Hair follicular keratinocyte (primary cell): Measurements from ENCODE around the gene CKAP2. TPM values are rescaled to one million over a fixed set of nuclear protein-coding genes. Genes with fewer than 3 reads are reported as not detected.

ENCODE experiments used
- total RNA-seq: library from RNA; depleted of rRNA; stranded (reverse); fragments of >200 nt; gene quantifications from 2 replicates; pipeline ENCODE4 v1.2.3, GENCODE V29; 2015

The CKAP2 gene
- 16.2 and 39.2 TPM in 2 replicates for total RNA-seq

GRCh38 chr13:52454820-52455676 is at the start of gene CKAP2:
Gene CKAP2, plus strand, starts transcription at chr13:52455478. Its CDS starts 79 bp downstream, at chr13:52455557.

DNA sequence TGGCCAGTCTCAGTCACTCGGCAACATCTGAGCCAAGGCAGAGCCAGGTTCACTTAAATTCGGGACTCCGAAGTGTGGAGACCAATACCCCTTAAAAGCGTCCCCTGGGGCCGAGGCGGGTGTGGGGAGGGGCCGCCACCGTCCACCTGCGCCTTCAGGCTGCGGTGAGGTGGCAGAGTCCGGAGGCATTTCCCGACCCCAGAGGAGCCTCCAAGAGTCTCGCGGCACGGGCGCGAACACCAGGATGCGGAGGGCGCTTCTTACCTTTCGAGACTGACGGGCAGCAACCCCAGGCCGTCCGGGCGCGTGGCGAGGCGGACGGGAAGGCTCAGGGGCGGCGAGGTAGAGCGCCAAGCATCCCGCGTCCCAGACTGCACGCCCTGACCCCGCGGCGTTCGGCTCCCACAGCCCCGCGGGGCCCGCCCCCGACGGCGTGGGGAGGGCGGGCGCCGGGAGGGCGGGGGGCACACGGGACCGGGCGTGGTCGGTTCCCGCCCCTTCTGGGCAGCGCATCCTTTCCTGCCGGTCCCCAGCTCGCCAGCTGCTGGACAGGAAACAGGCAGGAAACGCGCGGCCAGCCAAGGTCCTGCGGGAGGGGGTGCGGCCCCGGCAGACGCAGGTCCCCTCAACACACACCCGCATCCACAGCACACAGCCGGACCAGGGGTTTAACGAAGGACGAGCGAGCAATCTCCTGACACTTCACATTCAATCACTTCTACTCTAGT is 49.3 kb upstream of the CKAP2 start, which contains the start of gene THSD1:
Gene THSD1 (minus strand): TSS at position 406 of the 728 bp plus-strand sequence. CDS start 3,572 bp downstream, outside the sequence.

GRCh38 chr13:52450012-52450792 is 5.1 kb upstream of the CKAP2 start, which contains the start of gene VPS36:
Gene VPS36, minus strand, starts transcription at chr13:52450634. Its CDS starts 40 bp downstream, at chr13:52450594.

Other genes starting within 250 kb of the CKAP2 start
- 18.1 and 18.6 TPM in 2 replicates for gene THSD1, start 49.3 kb upstream of the CKAP2 start, total RNA-seq
- 24.3 and 30.6 TPM in 2 replicates for gene VPS36, start 4.8 kb upstream of the CKAP2 start, total RNA-seq
- gene HNRNPA1L2, start 187.0 kb downstream of the CKAP2 start, total RNA-seq = 2.9 and 4.4 TPM in 2 replicates
- 25.1 and 43.1 TPM in 2 replicates for gene SUGT1, start 197.4 kb downstream of the CKAP2 start, total RNA-seq